ENCODE results near the gene MBOAT7.

MBOAT7 gene

DNA sequence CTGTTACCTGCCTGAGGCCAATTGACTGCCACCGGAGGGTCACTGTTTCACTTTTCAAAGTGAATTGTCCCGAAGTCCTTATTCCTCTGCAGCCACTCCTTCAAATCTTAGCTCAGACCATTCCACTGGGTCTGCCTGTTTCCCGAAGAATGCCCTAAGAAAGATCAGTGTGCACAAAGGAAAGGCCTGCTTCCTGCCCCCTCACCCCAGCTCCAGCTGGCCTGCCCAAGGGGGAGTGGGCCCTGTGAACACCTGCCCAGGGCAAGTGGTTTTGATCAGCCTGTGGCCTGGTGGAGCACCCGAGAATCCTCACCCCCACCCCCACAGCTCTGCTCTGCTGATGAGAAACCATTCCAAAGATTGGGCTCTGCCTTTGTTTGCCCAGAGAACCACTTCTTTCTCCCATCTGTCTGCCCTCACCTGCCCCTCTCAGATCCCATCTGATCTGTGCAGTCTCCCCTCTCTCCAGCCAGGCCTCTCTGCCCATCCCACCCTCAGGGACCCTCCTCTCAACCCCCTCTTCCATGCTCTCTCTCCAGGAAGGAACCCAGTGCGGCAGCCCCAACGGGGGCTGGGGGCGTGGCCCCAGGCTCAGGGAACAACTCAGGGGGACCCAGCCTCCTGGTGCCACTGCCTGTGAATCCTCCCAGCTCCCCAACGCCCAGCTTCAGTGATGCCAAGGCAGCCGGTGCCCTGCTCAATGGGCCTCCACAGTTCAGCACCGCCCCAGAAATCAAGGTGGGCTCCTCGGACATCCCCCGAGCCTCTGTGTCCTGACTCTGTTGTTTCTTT lies 40.2 kb downstream of the MBOAT7 start:
- no peaks in the 10 kb centered on the region for H3K9me3 Mint-ChIP-seq
- H3K4me3 Mint-ChIP-seq, result no peak overlapping the region
- H3K36me3 Mint-ChIP-seq (ENCODE audit: low read depth), result peaks cover 53% of the 10 kb centered on the region
- no peak for DNase-seq
- H3K27me3 Mint-ChIP-seq (ENCODE audit: low read depth, poor library complexity), result peaks cover 3% of the 10 kb centered on the region
- peak overlapping the region; percentile 56 for H3K27ac Mint-ChIP-seq
- no peaks in the 10 kb centered on the region for H3K4me1 Mint-ChIP-seq
- TF ChIP-seq, protein P1, sequence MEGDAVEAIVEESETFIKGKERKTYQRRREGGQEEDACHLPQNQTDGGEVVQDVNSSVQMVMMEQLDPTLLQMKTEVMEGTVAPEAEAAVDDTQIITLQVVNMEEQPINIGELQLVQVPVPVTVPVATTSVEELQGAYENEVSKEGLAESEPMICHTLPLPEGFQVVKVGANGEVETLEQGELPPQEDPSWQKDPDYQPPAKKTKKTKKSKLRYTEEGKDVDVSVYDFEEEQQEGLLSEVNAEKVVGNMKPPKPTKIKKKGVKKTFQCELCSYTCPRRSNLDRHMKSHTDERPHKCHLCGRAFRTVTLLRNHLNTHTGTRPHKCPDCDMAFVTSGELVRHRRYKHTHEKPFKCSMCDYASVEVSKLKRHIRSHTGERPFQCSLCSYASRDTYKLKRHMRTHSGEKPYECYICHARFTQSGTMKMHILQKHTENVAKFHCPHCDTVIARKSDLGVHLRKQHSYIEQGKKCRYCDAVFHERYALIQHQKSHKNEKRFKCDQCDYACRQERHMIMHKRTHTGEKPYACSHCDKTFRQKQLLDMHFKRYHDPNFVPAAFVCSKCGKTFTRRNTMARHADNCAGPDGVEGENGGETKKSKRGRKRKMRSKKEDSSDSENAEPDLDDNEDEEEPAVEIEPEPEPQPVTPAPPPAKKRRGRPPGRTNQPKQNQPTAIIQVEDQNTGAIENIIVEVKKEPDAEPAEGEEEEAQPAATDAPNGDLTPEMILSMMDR (IDR thresholded peaks at IDR 0.05), result no peak

DNA sequence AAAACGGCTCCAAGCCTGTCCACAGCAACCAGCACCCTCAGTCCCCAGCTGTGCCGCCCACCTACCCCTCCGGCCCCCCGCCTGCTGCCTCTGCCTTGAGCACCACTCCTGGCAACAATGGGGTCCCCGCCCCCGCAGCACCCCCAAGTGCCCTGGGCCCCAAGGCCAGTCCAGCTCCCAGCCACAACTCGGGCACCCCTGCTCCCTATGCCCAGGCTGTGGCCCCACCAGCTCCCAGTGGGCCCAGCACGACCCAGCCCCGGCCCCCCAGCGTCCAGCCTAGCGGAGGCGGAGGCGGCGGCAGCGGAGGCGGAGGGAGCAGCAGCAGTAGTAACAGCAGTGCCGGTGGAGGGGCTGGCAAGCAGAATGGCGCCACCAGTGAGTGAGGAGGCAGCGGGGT lies 41.2 kb downstream of the MBOAT7 start:
- Mint-ChIP-seq H3K27ac (no peak overlapping the region), H3K4me1 (no peaks in the 10 kb centered on the region), H3K9me3 (no peaks in the 10 kb centered on the region), H3K4me3 (no peak overlapping the region), H3K36me3 (ENCODE audit: low read depth) (peaks cover 55% of the 10 kb centered on the region), H3K27me3 (ENCODE audit: low read depth, poor library complexity) (peaks cover 3% of the 10 kb centered on the region)
- TF ChIP-seq, protein P1 (IDR thresholded peaks at IDR 0.05), result no peak
- no peak for DNase-seq

DNA sequence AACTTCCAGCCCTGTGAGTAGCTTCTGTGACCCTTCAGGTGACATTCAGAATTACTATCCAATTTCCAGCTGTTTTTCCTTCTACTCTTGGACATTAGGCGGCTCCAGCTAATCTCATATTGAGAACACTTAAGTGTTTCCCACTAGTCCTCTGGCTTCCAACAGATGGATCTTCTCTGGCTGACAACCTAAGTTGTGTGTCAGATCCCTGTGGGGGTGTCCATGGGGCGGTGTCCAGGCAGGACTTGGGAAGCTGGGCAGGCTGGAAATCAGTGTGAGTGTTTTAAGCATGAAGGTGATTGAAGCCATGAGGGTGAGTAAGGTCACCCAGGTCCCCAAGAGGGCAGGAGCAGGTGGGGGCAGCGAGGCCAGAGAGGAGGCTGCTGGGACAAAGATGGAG lies 41.7 kb downstream of the MBOAT7 start:
- TF ChIP-seq, protein P1 (IDR thresholded peaks at IDR 0.05), result no peak
- H3K4me3 Mint-ChIP-seq, result no peak overlapping the region
- H3K4me1 Mint-ChIP-seq, result no peaks in the 10 kb centered on the region
- no peaks in the 10 kb centered on the region for H3K9me3 Mint-ChIP-seq
- H3K27me3 Mint-ChIP-seq (ENCODE audit: low read depth, poor library complexity), result peaks cover 3% of the 10 kb centered on the region
- peaks cover 59% of the 10 kb centered on the region for H3K36me3 Mint-ChIP-seq (ENCODE audit: low read depth)
- DNase-seq, result no peak
- no peak overlapping the region for H3K27ac Mint-ChIP-seq

DNA sequence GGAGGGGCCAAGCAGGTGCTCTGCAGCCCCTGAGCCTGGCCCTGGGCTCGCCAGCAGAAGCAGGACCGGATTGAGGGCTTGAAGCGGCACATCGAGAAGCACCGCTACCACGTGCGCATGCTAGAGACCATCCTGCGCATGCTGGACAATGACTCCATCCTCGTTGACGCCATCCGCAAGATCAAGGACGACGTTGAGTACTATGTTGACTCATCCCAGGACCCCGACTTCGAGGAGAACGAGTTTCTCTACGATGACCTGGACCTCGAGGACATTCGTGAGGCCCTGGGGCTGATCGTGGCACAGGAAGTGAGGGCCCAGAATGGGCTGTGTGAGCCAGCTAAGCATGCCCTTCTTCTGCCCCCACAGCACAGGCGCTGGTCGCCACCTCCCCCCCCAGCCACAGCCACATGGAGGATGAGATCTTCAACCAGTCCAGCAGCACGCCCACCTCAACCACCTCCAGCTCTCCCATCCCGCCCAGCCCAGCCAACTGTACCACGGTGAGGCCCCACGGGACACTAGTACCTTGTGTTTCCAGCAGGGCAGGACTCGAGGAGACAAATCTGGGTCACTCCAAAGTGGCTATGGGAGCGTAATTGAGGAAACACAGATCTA lies 43.7 kb downstream of the MBOAT7 start:
- H3K4me1 Mint-ChIP-seq, result peaks cover 12% of the 10 kb centered on the region
- no peak overlapping the region for H3K4me3 Mint-ChIP-seq
- H3K27me3 Mint-ChIP-seq (ENCODE audit: low read depth, poor library complexity), result peaks cover 3% of the 10 kb centered on the region
- peak overlapping the region; percentile 32 for H3K27ac Mint-ChIP-seq
- peaks cover 64% of the 10 kb centered on the region for H3K36me3 Mint-ChIP-seq (ENCODE audit: low read depth)
- TF ChIP-seq, protein P1 (IDR thresholded peaks at IDR 0.05), result no peak
- no peak for DNase-seq
- no peaks in the 10 kb centered on the region for H3K9me3 Mint-ChIP-seq

DNA sequence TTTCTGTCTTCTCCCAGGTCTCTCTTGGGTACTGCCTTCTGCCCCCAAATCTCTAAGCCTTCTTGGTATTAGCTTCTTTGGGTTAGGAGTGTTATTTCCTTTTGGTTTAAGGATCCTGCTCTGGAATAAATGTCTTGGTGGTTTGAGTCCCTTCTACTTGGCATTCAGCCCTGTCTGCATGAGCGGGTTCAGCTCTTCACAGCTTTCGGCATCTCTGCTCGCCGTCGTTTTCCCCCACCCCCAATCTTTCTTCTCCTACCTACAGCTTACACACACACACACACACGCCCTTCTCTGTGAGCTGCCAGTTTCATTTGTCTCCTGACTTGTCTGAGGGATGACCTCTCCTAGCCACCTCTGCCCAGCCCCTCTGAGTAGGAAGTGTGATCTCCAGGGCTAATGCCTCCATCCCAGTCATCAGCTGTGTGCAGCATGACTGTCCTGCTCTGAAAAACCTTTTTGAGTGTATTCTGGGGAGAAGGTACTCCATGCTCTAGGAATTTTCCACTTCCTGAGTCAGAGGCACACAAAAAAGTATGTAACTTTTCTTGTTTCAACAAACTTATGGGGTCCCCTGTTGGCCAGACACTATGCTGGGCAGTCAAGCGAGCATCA lies 47.1 kb downstream of the MBOAT7 start:
- TF ChIP-seq, protein P1 (IDR thresholded peaks at IDR 0.05), result no peak
- H3K4me1 Mint-ChIP-seq, result peaks cover 34% of the 10 kb centered on the region
- no peaks in the 10 kb centered on the region for H3K9me3 Mint-ChIP-seq
- no peak overlapping the region for H3K4me3 Mint-ChIP-seq
- H3K36me3 Mint-ChIP-seq (ENCODE audit: low read depth), result peaks cover 51% of the 10 kb centered on the region
- H3K27ac Mint-ChIP-seq, result peak overlapping the region; percentile 91
- H3K27me3 Mint-ChIP-seq (ENCODE audit: low read depth, poor library complexity), result no peaks in the 10 kb centered on the region
- DNase-seq, result no peak
